ENCODE measurements around the gene CD44. TPM values are rescaled to one million over a fixed set of nuclear protein-coding genes. Genes with fewer than 3 reads are reported as not detected.
"Not testable (repeated sequence)": the region's sequence is repeated elsewhere in the genome, so short reads cannot be mapped to it uniquely, and the experiment has no call there.

The CD44 gene
- total and polyA plus RNA-seq, 9 donors, result 8.3 to 330 (median 26.0) TPM

GRCh38 chr11:35225946-35226520 is 87.1 kb downstream of the CD44 start:
- intact Hi-C loops (cut with DNase I), result no loop called here
- no peaks in the 10 kb centered on the region for H3K4me1 ChIP-seq (ENCODE audit: insufficient read depth)
- H3K36me3 ChIP-seq, result no peaks in the 10 kb centered on the region
- no peaks in the 10 kb centered on the region for H3K9me3 ChIP-seq
- no peak for TF ChIP-seq POLR2A (IDR thresholded peaks at IDR 0.05)
- no peak for TF ChIP-seq EP300 (IDR thresholded peaks at IDR 0.05)
- no peak for TF ChIP-seq CTCF (IDR thresholded peaks at IDR 0.05)
- H3K27me3 ChIP-seq, result no peaks in the 10 kb centered on the region
- H3K27ac ChIP-seq, result no peak overlapping the region
- no peak overlapping the region for H3K4me3 ChIP-seq
- 65 to 68% (median 66%) methylated on average over 3 of the region's 3 CpGs for WGBS, 3 donors
- no peak for DNase-seq

GRCh38 chr11:35226756-35227155 is 87.8 kb downstream of the CD44 start:
- intact Hi-C loops (cut with DNase I); H3K36me3 ChIP-seq; H3K9me3 ChIP-seq; H3K27me3 ChIP-seq; H3K27ac ChIP-seq; DNase-seq; H3K4me3 ChIP-seq; H3K4me1 ChIP-seq (ENCODE audit: insufficient read depth): not testable (repeated sequence)
- WGBS, 3 donors, result 93 to 95% (median 94%) methylated on average over 6 of the region's 6 CpGs

DNA sequence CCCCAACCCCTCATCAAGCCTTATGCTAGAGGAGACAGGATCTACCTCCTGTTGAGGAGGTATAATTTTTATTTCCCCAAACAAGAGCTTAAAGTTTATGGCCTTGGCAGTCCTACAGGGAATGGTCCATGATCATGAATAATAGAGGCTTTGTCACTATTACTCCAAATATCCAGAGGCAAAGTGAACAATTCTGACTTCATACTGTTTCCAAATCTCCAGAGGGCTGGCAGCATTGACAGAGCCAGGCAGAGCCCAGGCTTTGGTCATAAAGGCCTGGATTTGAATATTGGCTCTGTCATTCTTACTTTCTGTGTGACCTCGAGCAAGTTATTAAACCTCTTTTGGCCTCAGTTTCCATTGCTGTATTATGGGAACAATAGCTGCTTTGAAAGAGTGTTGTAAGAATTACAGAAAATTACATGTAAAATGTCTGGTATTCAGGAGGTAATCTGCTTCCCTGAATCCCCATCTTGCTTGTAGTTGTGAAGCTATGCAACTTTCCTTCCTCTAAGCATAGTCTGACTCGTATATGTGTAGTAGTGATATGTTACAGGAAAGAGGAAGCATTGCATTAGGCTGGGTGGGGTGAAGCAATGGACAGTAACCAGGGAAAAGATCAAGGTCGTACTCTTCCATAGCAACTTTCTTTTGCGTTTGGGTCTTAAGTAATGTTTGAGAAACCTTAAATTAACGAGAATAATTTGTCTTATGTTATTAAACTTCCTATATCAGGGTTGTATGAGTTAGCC is 88.8 kb downstream of the CD44 start:
- Histone ChIP-seq H3K4me3 (no peak overlapping the region), H3K27me3 (no peaks in the 10 kb centered on the region), H3K9me3 (no peaks in the 10 kb centered on the region), H3K4me1 (ENCODE audit: insufficient read depth) (no peaks in the 10 kb centered on the region), H3K36me3 (no peaks in the 10 kb centered on the region), H3K27ac (no peak overlapping the region)
- 59 to 76% (median 62%) methylated on average over 5 of the region's 5 CpGs for WGBS, 3 donors
- intact Hi-C loops (cut with DNase I), result no loop called here
- TF ChIP-seq POLR2A (IDR thresholded peaks at IDR 0.05), result no peak
- no peak for TF ChIP-seq CTCF (IDR thresholded peaks at IDR 0.05)
- DNase-seq, result no peak

GRCh38 chr11:35228328-35228725 is 89.4 kb downstream of the CD44 start:
- no peaks in the 10 kb centered on the region for H3K4me1 ChIP-seq (ENCODE audit: insufficient read depth)
- no peaks in the 10 kb centered on the region for H3K27me3 ChIP-seq
- DNase-seq, result no peak
- no peak for TF ChIP-seq POLR2A (IDR thresholded peaks at IDR 0.05)
- no peak for TF ChIP-seq EP300 (IDR thresholded peaks at IDR 0.05)
- TF ChIP-seq CTCF (IDR thresholded peaks at IDR 0.05), result no peak
- no peaks in the 10 kb centered on the region for H3K9me3 ChIP-seq
- H3K4me3 ChIP-seq, result no peak overlapping the region
- no peak overlapping the region for H3K27ac ChIP-seq
- intact Hi-C loops (cut with DNase I), result no loop called here
- 75 to 83% (median 82%) methylated on average over 3 of the region's 3 CpGs for WGBS, 3 donors
- H3K36me3 ChIP-seq, result no peaks in the 10 kb centered on the region

DNA sequence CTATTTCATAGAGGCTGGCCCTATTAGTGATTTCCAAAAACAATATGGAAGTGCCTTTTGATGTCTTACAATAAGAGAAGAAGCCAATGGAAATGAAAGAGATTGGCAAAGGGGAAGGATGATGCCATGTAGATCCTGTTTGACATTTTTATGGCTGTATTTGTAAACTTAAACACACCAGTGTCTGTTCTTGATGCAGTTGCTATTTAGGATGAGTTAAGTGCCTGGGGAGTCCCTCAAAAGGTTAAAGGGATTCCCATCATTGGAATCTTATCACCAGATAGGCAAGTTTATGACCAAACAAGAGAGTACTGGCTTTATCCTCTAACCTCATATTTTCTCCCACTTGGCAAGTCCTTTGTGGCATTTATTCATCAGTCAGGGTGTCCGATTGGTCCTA is 91.4 kb downstream of the CD44 start:
- no peak overlapping the region for H3K27ac ChIP-seq

More for the DNA sequence above, 91.4 kb downstream of the CD44 start:
- no peak for DNase-seq
- TF ChIP-seq CTCF (IDR thresholded peaks at IDR 0.05) (no peak), EP300 (IDR thresholded peaks at IDR 0.05) (no peak), POLR2A (IDR thresholded peaks at IDR 0.05) (no peak)
- Histone ChIP-seq H3K27me3 (no peaks in the 10 kb centered on the region), H3K36me3 (no peaks in the 10 kb centered on the region), H3K4me1 (ENCODE audit: insufficient read depth) (no peaks in the 10 kb centered on the region), H3K9me3 (no peaks in the 10 kb centered on the region), H3K4me3 (no peak overlapping the region)
- intact Hi-C loops (cut with DNase I), result no loop called here
- WGBS, 3 donors, result 92 to 98% (median 97%) methylated on average over 1 of the region's 1 CpG

Data from ovary (tissue), 9 donors.